SK-N-MC (cell line): Measurements from ENCODE around the gene PDE6G.

Experiments
- EZH2 ChIP-seq: fragments of 200-600 bp; sonication (generic); IDR thresholded peaks from one replicate; pipeline ENCODE4 v1.6.1; 2017; ENCODE audit warnings: antibody characterized with exemption
- FOXP2 ChIP-seq: optimal IDR thresholded peaks from 2 replicates; pipeline ENCODE3; 2011; ENCODE audit warnings: mild to moderate bottlenecking, moderate library complexity; ENCODE audit not compliant: insufficient read depth; ENCODE audit errors: extremely low read length, control extremely low read depth
- POLR2AphosphoS5 ChIP-seq: IDR thresholded peaks from 2 replicates; pipeline ENCODE4 v1.6.1; 2012; ENCODE audit warnings: mild to moderate bottlenecking, low read depth, low read length, borderline replicate concordance

- TF ChIP-seq EZH2 (no peak), POLR2AphosphoS5 (no peak), FOXP2 (no peak)
Observed at GRCh38 chr17:81695801-81696200, 39.5 kb upstream of the PDE6G start.
